A549 (cell line): ENCODE data around the gene ADCY3.

Experiments
- JUN ChIP-seq, 2 experiments: fragments of >200 bp; sonication (Bioruptor Twin); formaldehyde crosslinking; IDR thresholded peaks; 2 replicates in 1 of 2; 3 replicates in 1 of 2; pipeline ENCODE4 v1.6.1; 2016 to 2017
- MAZ ChIP-seq: fragments of 150-350 bp; IDR thresholded peaks from 2 replicates; pipeline ENCODE4 v1.6.1; 2014; ENCODE audit warnings: antibody characterized with exemption, low read depth, low read length, borderline replicate concordance
- POLR2A ChIP-seq: IDR thresholded peaks from 2 replicates; pipeline ENCODE4 v1.6.1; 2012; ENCODE audit warnings: mild to moderate bottlenecking, low read length
- RFX5 ChIP-seq: fragments of 450-650 bp; IDR thresholded peaks from 2 replicates; pipeline ENCODE4 v1.7.1; 2014; ENCODE audit warnings: antibody characterized with exemption, mild to moderate bottlenecking, moderate library complexity
- TF ChIP-seq, protein P1 (sequence below): fragments of >200 bp; sonication (Bioruptor Twin); formaldehyde crosslinking; IDR thresholded peaks from 3 replicates; pipeline ENCODE4 v1.5.1; 2016

DNA sequence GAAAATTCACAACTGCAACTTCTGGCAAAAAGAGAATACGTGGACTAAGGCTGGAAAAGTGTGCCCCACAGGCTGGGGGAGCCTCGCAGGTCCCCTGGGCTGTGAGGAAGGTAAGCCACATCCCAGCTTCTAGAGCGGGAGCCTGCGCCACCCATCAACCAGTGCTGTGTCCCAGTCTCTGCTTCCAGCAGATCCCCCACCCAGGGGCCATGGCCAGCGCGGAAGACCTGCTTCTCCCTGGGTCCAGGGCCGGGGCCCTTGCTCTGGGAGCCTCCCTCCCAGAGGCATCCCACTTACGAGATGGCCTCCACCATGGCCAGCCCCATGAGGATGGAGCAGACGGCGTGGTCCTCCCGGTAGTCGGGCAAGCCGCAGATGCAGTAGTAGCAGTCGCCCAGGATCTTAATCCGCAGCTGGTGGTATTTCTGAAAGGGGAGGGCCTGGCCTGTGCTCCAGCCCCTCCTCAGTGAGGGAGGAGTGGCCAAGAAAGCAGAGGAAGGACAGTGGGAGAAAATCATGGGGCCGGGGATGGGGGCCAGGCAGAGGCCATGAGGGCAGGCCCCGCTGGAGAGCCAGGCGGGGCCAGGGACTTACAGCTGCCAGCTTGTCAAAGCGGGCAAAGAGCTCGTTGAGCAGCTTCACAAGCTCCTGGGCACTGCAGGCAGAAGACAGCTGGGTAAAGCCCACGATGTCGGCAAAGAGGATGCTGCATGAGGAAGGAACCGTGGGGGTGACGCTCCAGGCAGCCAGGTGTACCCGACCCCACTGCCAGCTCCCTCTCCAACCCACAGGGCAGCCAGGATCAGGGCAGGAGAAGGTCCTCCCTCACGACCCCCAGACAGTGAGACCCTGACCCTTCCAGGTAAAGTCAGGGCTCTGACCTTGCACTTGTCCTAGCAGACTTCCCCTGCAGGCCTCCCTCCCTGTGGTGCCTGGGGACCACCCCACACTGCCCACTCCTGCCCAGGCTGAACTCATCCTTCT is 78.8 kb downstream of the ADCY3 start:
- TF ChIP-seq MAZ (no peak), RFX5 (no peak), JUN (IDR thresholded peaks at IDR 0.05) (no peak), POLR2A (no peak)
- TF ChIP-seq, protein P1, sequence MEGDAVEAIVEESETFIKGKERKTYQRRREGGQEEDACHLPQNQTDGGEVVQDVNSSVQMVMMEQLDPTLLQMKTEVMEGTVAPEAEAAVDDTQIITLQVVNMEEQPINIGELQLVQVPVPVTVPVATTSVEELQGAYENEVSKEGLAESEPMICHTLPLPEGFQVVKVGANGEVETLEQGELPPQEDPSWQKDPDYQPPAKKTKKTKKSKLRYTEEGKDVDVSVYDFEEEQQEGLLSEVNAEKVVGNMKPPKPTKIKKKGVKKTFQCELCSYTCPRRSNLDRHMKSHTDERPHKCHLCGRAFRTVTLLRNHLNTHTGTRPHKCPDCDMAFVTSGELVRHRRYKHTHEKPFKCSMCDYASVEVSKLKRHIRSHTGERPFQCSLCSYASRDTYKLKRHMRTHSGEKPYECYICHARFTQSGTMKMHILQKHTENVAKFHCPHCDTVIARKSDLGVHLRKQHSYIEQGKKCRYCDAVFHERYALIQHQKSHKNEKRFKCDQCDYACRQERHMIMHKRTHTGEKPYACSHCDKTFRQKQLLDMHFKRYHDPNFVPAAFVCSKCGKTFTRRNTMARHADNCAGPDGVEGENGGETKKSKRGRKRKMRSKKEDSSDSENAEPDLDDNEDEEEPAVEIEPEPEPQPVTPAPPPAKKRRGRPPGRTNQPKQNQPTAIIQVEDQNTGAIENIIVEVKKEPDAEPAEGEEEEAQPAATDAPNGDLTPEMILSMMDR = no peak
